Kidney tubule cell (primary cell): ENCODE data around the gene ZDHHC5.

ENCODE experiments used
- DNase-seq: peaks from one replicate; pipeline ENCODE4 v3.0.0-alpha.2; 2018; ENCODE audit warnings: low spot score

The ZDHHC5 gene, protein sequence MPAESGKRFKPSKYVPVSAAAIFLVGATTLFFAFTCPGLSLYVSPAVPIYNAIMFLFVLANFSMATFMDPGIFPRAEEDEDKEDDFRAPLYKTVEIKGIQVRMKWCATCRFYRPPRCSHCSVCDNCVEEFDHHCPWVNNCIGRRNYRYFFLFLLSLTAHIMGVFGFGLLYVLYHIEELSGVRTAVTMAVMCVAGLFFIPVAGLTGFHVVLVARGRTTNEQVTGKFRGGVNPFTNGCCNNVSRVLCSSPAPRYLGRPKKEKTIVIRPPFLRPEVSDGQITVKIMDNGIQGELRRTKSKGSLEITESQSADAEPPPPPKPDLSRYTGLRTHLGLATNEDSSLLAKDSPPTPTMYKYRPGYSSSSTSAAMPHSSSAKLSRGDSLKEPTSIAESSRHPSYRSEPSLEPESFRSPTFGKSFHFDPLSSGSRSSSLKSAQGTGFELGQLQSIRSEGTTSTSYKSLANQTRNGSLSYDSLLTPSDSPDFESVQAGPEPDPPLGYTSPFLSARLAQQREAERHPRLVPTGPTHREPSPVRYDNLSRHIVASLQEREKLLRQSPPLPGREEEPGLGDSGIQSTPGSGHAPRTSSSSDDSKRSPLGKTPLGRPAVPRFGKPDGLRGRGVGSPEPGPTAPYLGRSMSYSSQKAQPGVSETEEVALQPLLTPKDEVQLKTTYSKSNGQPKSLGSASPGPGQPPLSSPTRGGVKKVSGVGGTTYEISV

DNA sequence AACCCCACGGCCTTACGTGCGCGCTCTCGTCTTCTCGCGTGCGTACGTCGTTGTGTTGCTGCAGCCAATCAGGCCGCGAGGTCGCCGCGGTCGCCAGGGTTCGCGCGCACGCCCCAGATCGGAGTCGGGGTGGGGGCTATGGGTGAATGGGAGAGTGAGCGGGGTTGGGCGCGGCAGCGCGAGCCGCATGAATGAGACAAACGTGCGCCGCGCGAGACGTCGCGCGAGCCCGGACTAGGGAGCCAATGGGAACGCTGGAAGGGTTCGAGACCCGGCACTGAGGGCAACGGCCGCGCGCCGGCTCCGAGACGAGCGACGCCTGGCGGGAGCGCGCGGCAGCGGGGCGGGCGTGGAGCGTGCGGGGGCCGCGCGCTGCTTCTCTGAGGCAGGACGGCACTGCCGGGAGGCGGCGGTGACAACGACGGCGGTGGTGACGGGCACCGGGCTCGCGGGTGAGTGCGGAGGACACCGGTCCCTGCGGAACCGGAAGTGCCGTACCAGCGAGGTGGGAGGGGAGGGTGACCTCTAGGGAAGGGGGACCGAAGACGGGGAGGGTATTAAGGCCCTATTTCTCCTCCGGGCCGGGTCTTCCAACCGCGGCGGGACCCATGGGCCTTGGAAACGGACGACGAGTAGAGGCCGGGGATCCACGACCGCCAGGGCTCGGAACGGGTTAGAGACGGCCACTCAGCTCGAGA lies at the start of gene ZDHHC5:
TSS of gene ZDHHC5 (plus strand) at position 379 of the 698 bp plus-strand sequence. CDS start 4,977 bp downstream, outside the sequence.
- DNase-seq = peak; percentile 100

DNA sequence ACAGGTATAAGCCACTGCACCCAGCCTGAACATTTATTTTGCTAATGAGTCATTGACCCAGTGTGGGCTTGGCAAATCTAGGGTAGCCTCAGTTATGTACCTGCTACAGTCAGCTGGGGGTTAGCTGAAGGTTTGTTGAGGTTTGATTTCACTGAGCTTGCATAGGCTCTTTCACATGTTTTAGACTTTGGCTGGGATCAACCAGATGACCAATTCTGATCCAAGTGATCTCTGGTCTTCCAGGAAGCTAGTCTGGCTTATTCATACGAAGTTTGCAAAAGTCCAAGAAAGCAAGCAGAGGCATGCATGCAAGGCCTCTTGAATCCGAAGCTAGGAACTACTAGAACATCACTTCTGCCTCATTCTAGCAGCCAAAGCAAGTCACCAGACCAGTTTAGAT lies 49.5 kb upstream of the ZDHHC5 start:
- no peak for DNase-seq

DNA sequence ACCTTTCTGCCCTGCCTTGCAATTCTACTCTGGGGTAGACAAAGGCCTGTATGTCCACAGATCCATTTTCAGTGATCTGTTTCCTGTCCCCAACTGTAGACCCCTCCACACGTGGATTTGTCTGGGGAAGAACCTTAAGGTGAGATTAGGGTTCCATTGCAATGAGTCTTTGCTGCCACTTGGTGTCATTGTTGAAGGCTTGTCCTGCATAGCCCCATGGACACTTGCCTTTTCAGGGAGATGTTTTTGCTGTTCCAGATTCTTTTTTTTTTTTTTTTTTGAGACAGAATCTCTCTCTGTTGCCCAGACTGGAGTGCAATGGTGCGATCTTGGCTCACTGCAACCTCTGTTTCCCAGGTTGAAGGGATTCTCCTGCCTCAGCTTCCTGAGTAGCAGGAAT lies 48.6 kb upstream of the ZDHHC5 start:
- no peak for DNase-seq

DNA sequence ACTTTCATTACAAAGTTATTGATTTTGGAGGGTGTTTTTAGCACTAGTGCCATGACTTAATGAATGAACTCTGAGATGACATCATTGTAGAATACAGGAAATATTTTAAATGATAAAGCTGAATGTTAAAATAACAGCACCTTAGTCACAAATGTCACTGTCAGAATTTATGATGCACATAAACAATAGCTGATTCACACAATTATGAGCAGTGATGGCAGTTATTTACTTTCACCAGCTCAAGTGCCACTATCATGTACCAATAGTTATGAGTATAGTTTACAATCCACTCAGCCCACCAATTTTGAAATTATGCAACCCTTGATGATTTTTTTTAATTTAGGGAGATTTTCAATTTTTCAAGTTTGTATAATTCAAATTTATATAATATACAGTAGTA lies 47.4 kb upstream of the ZDHHC5 start:
- no peak for DNase-seq

DNA sequence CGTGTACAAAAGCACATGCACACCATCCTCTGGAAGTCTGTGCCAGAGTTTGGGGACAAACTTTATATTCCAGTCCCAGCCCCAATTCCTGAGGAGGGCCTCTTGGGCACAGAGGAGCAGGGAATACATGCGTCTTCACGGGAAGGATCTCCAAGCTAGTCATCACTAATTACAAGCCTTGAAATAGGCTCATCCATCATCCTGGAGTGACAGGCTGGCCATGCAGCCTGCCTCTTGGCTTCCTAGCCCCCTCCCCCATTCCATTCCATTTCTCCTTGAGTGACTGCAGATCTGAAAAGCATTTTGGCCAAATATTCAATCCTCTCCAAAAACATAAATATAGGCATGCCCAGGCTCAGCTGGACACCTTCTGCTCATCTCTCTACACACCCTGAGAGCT lies 45.7 kb upstream of the ZDHHC5 start:
- DNase-seq = no peak

DNA sequence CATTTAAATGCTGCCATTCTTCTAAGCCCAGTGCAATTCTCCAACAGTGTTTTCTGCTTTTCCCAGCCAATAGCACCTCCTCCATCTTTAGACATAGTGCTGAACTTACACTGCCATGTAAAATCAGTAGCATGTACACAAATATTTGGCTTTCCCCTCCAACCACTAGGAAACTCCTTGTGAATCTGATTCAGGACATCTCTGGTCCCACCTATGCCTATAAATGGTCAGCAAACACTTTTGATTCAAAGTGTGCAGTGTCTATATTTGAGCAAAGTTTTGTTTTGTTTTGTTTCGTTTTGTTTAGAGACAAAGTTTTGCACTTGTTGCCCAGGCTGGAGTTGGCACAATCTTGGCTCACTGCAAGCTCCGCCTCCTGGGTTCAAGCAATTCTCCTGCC lies 43.0 kb upstream of the ZDHHC5 start:
- no peak for DNase-seq

DNA sequence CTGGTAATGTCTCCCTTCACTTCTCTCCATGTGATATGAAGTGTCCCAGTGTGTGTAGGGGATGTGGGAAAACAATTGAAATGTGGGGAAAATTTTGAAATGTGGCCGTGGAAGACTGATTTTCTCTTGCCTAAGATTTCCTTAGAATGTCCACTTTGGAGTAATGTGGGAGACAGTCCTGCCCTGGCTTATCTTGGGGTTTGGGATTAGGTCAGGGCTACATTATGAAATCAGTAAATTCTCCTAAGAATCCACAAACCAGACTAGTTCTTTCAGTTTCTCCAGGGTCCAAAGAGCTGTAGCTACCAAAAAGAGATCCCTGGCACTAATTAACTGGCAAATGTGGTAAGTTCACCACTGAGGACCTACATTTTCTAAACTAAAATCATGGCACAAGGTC lies 41.0 kb upstream of the ZDHHC5 start:
- no peak for DNase-seq

DNA sequence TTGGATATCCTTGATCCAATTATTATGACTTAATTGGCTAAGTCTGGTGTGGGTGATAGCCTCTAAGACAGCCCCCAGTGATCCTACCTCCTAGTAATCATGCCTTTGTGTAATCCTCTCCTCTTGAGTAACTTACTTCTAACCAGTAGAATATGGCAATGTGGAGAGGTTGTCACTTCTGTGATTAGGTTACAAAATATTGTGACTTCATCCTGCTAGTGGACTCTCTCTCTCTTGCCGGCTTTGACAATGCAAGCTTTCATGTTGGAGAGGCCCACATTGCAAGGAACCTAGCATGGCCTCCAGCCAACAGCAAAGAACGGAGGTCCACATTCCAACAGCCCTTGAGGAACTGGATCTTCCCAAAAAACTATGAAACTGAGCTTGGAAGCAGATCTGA lies 37.7 kb upstream of the ZDHHC5 start:
- no peak for DNase-seq

DNA sequence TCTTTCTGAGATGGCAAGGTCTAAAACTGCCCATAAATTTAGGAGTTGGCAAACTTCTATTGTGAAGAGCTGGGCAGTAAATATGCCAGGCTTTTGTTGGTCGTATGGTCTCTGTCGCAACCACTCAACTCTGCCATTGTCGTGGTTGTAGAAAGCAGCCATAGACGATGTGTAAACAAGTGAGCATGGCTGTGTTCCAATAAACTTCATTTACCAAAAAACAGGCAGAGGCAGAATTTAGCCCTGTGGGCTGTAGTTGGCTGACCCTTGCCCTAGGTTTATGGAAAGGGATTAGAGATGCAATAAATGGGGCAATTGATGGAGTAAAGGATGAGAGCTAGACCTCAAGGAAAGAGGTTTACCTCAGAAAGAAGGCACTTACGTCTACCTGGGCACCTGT lies 35.8 kb upstream of the ZDHHC5 start:
- no peak for DNase-seq

DNA sequence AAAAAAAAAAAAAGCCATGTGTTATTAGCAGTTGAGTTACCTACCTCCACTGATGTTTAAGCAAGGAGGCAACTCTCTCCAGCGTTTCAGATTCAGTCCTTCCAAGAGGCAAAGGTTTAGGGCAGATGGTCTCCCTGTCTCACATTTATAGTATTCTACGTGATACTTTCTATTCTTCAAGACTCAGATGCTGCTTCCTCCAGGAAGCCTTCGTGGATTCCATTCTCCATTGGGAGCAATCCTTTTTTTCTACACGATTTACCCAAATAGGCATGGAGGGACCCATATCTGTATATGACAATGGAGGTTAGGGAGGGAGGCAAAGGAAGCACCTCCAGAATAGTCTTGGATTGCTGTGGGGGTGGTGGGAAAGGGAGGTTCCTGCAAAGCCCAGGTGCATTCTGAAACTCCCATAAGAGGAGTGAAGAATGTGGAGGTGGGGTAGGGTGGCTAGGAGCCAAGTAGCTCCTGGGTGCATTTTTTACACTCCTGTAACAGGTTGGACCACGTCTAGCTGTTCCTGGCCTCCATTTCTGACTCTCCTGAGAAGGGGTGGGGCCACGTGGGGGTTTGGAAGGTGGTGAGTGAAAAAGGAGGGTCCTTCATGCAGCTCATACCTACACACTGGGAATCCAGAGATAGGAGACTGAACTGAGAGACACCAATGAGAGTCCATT lies 34.4 kb upstream of the ZDHHC5 start:
- no peak for DNase-seq

DNA sequence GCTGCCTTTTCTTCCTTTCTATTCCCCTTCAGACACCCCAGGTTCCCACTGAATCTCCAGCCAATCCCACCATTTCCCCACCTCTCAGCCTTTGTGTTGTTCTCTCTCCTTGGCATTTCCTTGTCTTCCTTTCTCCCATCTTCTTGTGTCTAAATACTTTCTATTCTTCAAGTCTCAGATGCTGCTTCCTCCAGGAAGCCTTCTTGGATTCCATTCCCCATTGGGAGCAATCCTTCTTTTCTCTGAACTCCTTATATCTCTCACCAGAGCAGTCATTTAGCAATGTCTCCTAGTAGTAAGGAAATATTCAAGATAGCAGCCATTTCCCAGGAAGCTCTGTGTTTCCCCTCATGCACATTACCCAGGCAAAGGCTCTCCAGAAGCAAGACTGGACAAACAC lies 33.6 kb upstream of the ZDHHC5 start:
- DNase-seq = no peak

DNA sequence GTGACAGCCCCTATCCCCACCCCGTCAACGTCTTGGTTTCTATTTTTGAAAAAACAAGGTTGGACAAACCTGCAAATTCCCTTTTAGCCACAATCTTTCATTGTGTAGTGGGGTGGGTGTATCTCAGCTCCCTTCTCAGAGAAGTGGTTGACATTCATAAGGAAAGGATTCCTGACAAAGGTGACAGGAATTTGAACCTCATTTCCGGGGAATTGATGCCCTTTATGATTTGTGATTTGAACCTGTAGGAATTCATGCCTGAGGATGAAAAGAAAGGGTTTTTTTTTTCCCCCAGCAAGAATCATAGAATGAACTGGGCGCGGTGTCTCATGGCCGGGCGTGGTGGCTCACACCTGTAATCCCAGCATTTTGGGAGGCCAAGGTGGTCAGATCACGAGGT lies 32.7 kb upstream of the ZDHHC5 start:
- no peak for DNase-seq

DNA sequence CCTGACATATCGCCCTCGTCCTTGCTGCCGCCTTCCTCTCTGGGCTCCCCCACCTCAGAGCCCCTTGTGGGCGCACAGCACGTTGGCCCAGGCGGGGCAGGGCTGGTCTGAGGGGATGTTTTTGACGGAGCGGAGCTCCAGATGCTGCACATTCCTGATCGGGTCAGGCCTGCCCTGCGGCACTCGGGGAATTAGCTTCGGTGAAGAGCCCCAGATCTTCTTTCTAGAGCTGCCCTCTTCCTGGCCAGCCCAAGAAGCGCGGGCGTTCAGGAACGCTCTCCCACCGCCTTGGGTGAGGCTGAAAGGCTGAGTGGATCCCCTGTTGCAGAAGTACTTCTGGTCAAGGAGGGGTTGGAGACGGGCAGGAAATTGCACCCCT lies 30.3 kb upstream of the ZDHHC5 start:
- no peak for DNase-seq

DNA sequence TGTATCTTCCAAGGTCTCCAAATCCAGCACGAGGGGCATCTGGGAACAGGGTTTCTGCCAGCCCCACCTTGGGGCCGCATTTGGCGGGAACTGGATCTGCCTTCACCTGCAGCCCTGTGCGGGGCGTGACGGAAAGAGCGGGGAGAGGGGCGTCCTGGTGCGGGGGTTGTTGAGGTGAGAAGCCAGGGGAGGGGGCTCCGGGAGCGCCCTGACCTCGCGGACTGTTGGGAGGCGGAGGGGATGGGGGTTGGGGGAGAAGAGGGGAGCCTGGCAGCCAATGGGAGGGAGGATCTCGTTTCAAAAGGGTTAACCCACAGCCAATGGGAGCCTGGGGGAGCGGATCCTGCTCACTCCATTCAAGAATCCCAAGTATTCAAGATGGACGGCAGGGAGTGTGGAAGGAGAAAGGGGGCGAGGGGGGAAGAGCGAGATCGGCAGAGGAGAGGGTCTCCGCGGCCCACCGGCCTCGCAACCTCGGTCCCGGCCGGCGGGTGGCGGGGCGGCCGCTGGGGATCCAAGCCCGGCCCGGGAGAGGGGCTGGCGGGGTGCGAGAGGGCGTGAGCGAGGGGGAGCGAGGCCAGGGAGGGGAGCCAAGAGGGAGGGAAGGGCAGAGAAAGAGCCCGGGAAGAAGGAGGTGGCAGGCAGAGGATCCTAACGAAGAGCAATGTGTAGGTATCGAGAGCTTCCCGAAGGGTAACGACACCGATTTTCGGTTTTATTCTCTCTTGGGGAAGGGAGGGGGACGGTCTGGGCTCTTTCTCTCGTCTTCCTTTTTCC lies 29.7 kb upstream of the ZDHHC5 start:
- DNase-seq = peak; percentile 86

DNA sequence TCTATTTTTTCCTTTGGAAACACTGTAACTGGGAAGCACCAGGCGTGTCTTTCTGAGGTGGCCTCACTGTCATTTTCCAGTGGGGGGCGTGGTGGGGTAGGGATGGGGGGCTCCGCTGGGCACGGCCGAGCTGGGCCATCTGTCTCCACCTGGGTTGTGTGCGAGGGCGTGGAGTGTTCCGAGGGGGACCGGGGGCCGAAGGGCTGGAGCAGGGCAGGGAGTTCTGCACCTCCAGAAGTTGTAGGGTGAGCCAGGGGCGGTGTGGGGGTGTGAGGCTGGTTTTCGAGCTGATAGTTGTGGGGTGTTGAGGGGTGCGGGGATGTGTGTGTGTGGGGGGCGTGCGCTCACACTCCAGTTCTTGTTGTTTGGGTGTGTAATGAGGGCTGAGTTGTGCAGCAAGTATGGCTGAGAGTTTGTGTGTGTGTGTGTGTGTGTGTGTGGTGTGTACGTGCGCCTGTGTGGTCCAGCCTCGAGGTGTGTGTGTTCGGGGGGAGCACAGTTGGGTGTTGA lies 29.0 kb upstream of the ZDHHC5 start:
- DNase-seq = no peak

DNA sequence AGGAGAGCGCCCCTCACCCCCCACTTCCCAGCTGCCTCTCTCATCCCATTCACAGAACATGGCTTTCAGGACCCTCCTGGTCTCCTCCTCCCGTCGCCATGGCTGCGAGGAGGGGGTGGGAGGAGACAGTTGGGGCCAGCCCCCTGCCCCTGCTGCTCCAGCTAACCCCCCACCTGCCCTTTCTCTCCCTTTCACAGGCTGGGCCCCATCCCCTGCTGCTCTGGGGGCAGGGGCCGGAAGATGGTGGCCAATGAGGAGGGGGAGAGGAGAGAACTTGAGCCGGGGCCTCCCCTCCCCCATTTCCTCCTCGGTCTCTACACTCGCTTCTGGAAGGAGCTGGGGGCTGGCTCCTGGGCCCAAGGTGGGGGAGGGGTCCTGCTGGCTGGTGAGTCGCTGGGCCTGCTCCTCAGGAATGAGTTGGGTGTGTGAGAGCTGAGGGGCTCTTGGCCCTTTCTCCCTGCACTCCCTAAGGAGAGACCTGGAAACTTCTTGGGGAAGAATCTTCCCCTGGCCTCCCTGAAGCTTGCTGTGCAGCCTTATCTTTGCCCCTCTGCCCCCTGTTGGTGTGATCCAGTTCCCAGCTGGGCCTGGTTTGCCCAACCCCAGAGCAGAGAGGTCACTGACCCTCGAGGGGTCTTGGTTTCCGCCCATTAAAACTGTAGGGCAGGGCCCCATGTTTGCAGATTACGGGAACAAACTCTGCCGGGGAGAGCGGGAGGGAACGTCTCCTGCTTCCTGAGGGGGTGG lies 28.4 kb upstream of the ZDHHC5 start:
- peak; percentile 54 for DNase-seq

DNA sequence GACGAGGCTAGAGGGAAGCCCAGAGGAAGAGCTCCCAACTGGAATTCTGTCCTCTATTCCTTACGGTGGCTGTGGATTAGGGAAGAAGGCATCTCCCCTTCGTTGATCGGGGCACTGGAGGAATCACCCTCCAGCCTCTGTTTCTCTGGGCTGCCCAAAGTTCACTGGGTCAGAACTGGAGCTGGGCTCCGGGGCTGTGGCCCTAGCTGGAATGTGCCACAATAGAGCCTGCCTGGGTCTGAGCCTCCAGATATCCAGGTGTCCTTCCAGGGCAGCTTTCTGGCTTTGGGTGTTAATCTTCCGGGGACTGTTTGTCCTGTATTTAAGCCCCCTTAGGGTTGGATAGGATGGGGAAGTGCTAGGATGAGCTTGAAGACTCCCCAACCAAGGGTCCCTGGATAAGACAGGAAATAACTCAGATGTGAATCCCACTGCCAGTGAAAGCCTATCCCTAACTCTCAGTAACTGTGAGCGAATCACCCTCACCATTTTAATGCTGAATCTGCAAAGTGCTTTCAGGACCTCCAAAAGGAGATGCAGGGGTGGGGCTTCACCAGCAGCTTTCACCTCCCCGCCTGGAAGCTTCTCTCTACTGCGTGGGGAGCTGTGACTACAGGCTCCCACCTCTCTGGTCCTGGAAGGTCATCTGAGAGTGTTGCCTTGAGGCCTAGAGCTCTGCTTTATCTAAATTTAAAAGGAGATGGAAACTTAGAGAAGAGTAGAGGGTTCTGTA lies 27.7 kb upstream of the ZDHHC5 start:
- no peak for DNase-seq

DNA sequence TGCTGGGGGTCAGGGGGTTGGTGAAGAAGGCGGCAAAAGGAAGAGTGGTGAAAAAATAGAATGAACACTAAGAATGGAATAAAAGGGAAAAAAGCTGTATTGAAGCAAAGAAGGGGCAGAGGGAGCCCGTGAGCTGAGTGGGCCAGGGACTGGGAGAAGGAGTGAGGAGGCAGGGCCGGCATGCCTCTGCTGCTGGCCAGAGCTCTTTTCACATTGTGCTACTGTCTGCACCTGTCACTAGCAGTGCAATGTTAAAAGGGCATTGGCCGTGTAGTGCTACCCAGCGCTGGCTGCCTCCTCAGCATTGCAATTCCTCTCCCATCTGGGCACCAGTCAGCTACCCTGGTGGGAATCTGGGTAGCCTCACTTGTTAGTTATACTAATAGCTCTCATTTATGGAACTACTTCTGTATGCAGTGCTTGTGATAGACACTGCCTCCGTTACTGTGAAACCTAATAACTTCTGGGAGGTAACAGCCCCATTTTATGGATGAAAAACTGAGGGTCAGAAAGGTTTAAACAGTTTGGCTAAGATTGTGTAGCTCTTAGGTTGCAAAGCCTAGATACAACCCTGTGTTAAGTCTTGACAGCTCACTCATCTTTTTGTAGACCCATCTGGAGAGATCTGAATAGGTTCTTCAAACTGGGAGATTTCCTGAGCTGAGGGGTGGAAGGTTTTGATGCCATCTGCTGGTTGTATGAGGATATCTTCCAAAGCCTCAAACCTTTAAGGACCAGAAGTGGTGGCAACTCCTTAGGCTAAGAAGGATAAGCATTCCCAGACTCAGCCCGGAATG lies 26.7 kb upstream of the ZDHHC5 start:
- peak; percentile 65 for DNase-seq

DNA sequence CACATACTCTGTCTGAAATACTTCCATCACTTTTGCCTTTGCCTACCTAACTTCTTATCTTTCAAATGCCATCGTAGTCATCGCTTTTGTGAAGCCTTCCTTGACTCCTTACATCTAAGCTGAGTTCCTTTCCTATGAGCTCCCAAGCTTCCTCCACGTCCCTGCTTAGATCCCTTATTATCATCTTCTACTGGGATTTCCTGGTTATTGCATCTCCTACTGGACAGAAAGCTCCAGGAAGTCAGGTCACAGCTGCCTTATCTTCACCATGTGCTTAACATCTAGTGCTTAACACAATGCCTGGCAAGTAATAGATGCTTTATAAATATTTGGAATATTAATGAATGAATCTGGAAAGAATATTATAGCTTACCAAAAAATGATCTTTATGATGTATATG lies 24.1 kb upstream of the ZDHHC5 start:
- no peak for DNase-seq
